CD4-positive, CD25-positive, alpha-beta regulatory T cell (primary cell): ENCODE data around the gene CD2BP2. TPM values are rescaled to one million over a fixed set of nuclear protein-coding genes. Genes with fewer than 3 reads are reported as not detected.
A peak's percentile ranks its signal among the peaks of the same experiment; 100 is the strongest.
"Not testable (repeated sequence)": the region's sequence is repeated elsewhere in the genome, so short reads cannot be mapped to it uniquely, and the experiment has no call there.

Experiments used
- ATAC-seq, 2 donors: fragments of 150-1000 bp; cut with Tn5 transposase; one replicate each; pipeline ENCODE4 v1.10.0; 2021; ENCODE audit warnings: low read depth in 2 of 2, moderate number of reproducible peaks in 2 of 2, moderate library complexity in 1 of 2
- DNase-seq, 3 donors: peaks; one replicate each; pipeline versions ENCODE4 v3.0.0 to v3.0.0-alpha.2; 2012 to 2022; ENCODE audit warnings: mixed read lengths in 1 of 3
- H3K27ac ChIP-seq: one replicate; pipeline ENCODE4 v1.7.0; 2013; ENCODE audit warnings: mild to moderate bottlenecking, low read length; ENCODE audit not compliant: insufficient read depth, poor library complexity, severe bottlenecking
- H3K27me3 ChIP-seq: one replicate; pipeline ENCODE4 v1.7.0; 2013; ENCODE audit warnings: low read length; ENCODE audit not compliant: control insufficient read depth, insufficient read depth
- H3K36me3 ChIP-seq: one replicate; pipeline ENCODE4 v1.7.0; 2013; ENCODE audit warnings: mild to moderate bottlenecking, low read length, moderate library complexity; ENCODE audit not compliant: control insufficient read depth, insufficient read depth
- H3K4me1 ChIP-seq: 2 replicates; pipeline ENCODE4 v1.7.0; 2013; ENCODE audit warnings: mild to moderate bottlenecking, low read length; ENCODE audit not compliant: insufficient read depth, control insufficient read depth, poor library complexity, severe bottlenecking
- H3K4me3 ChIP-seq: one replicate; pipeline ENCODE4 v1.7.0; 2013; ENCODE audit warnings: low read depth, mild to moderate bottlenecking, low read length, moderate library complexity
- H3K9me3 ChIP-seq, 2 experiments: 1 replicate in 1 of 2; 2 replicates in 1 of 2; pipeline ENCODE4 v1.7.0; 2013; ENCODE audit warnings: low read length in 2 of 2, mild to moderate bottlenecking in 1 of 2, moderate library complexity in 1 of 2; ENCODE audit not compliant: control insufficient read depth in 2 of 2
- H3K27ac Mint-ChIP-seq, 3 donors: one replicate each; pipeline ENCODE4 v1.8.0; 2020 to 2022; ENCODE audit warnings: mild to moderate bottlenecking in 3 of 3, mixed read lengths in 3 of 3, moderate library complexity in 2 of 3
- H3K27me3 Mint-ChIP-seq: one replicate; pipeline ENCODE4 v1.8.0; 2022; ENCODE audit warnings: mild to moderate bottlenecking, mixed read lengths
- H3K36me3 Mint-ChIP-seq: one replicate; pipeline ENCODE4 v1.8.0; 2020; ENCODE audit warnings: mixed read lengths
- H3K4me1 Mint-ChIP-seq, 4 donors: one replicate each; pipeline ENCODE4 v1.8.0; 2020 to 2022; ENCODE audit warnings: mixed read lengths in 4 of 4, mild to moderate bottlenecking in 1 of 4
- H3K4me3 Mint-ChIP-seq, 4 donors: one replicate each; pipeline ENCODE4 v1.8.0; 2020 to 2022; ENCODE audit warnings: mild to moderate bottlenecking in 4 of 4, mixed read lengths in 4 of 4, moderate library complexity in 3 of 4
- H3K9me3 Mint-ChIP-seq, 7 donors: one replicate each; pipeline ENCODE4 v1.8.0; 2020 to 2022; ENCODE audit warnings: mixed read lengths in 7 of 7, mild to moderate bottlenecking in 3 of 7, moderate library complexity in 2 of 7
- polyA plus RNA-seq, 4 donors: library from polyadenylated mRNA; unstranded; fragments of 300-500 nt; fragmentation: Illumina TruSeq; gene quantifications; one replicate each; pipeline ENCODE4 v1.2.3, GENCODE V29; 2021
- total RNA-seq: library from RNA; stranded (reverse); gene quantifications from one replicate; pipeline ENCODE4 v1.2.3, GENCODE V29; 2022

Gene CD2BP2
- total and polyA plus RNA-seq, 5 donors from 2014 or later: 33.5 to 46.7 (median 39.0) TPM

DNA sequence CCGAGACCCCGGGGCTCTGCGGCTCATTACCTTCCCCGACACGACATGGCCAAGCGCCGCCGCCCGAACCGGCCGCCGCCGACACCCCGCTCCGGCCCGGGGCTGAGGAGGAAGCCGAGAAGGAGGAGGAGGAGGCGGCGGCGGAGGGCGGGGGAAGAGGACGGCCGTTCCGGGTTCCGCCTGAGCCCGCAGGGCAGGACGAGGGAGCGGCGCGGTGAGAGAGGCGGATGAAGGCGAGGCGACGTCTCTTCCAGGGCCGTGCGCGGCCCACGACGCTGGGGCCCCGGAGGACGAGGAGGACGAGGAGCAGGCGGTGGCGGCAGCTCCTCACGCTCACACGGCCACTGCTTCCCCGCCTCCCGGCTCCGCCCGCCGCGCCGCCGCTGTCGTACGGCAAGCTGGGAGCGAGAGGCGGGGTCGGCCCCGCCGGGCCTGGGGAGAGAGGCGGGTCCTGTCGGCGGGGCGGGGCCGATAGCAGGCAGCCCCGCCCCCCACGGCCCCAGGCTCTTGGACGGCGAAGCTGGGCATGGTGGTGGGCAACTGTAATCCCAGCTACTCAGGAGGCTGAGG, 20.0 kb downstream of the CD2BP2 start:
- Histone ChIP-seq H3K4me3 (peak overlapping the region; percentile 76), H3K27ac (peak overlapping the region; percentile 84)
- not testable (repeated sequence) for H3K4me1 ChIP-seq, H3K9me3 Mint-ChIP-seq, H3K36me3 ChIP-seq, H3K9me3 ChIP-seq, H3K27me3 ChIP-seq, H3K36me3 Mint-ChIP-seq, H3K27me3 Mint-ChIP-seq
- Mint-ChIP-seq H3K4me1 (peaks cover 0 to 36% (median 6%) of the 10 kb centered on the region in 4 donors), H3K27ac (peak overlapping the region; percentile 76 to 90 (median 82)), H3K4me3 (peak overlapping the region; percentile 85 to 97 (median 93))
- peak; percentile 71 to 72 for ATAC-seq
- peak; percentile 77 to 88 (median 88) for DNase-seq

DNA sequence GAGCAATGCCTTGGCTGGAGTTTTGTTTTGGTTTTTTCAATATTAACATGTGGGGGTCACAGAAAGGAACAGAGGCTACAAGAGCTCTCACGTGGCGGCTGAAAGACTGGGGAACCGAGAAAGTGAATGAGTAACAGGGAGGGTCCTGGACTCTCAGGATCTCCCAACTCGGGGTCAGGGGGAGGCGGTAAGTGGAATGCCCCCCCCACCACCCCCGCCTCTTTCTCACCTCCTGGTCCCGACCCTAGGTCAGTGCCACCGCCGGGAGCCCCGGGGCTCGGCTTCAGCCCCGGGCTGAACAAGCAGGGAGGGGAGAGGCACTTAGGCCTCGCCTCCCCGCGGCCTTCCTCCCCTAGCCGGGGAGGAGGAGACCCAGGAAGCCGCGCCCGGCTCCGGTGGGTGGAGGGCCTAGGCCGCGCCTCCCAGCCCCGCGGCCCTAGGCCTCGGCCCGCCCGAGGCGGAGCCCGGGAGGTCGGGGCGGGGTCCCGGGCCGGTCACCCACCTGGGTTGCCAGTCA, 20.6 kb downstream of the CD2BP2 start:
- H3K9me3 Mint-ChIP-seq, H3K4me1 ChIP-seq, H3K36me3 ChIP-seq, H3K27me3 ChIP-seq, H3K27me3 Mint-ChIP-seq, H3K36me3 Mint-ChIP-seq, H3K9me3 ChIP-seq: not testable (repeated sequence)
- Mint-ChIP-seq H3K4me1 (peaks cover 0 to 36% (median 6%) of the 10 kb centered on the region in 4 donors), H3K27ac (peak overlapping the region; percentile 86 to 93 (median 90)), H3K4me3 (peak overlapping the region; percentile 93 to 97 (median 96))
- Histone ChIP-seq H3K27ac (peak overlapping the region; percentile 84), H3K4me3 (peak overlapping the region; percentile 69)
- ATAC-seq (peak; percentile 88 to 92), DNase-seq (peak; percentile 81 to 91 (median 87))

DNA sequence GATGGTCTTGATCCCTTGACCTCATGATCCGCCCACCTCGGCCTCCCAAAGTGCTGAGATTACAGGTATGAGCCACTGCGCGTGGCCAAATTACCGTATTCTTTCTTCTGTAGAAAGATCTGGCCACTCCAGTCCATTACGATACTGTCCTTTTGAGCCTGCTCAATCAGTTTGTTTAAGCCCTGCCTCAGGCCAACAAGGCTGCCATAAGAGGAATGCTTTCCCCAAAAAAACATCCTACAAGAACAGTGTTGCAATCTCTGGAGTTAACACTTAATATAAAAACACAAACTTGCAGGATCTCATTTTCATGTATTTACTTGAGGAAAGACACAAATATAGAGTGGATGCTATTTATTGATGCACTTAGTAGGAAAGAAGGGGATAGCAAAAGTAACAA, 30.9 kb downstream of the CD2BP2 start:
- DNase-seq, H3K4me3 ChIP-seq, H3K27me3 Mint-ChIP-seq, H3K27me3 ChIP-seq, ATAC-seq, H3K9me3 Mint-ChIP-seq, H3K36me3 Mint-ChIP-seq, H3K36me3 ChIP-seq, H3K9me3 ChIP-seq, H3K4me1 ChIP-seq, H3K27ac ChIP-seq: not testable (repeated sequence)
- Mint-ChIP-seq H3K4me1 (peaks cover 11 to 37% (median 19%) of the 10 kb centered on the region in 4 donors), H3K27ac (peak overlapping the region; percentile 14 to 74 (median 39)), H3K4me3 (peak overlapping the region in 3 of 4 donors; percentile 13 to 35 (median 15))

DNA sequence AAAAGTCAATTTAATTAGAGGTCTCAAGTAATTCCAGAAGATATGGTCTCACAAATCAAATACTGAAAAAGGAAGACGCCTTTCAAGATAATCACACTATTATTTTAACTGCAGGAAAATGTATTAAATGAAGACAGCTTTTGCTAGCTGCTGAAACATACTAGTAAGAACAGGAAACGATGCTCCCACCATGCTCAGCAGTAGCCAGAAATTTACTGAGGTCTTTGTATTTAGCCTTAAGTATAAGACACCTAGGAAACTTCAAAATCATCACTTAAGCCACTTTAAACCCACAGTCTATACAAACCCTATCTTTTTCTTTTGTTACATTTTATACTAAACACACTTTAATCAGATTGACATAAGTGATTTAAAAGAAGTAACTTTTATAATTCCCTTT, 36.5 kb downstream of the CD2BP2 start:
- peaks cover 5 to 34% (median 13%) of the 10 kb centered on the region in 4 donors for H3K4me1 Mint-ChIP-seq

DNA sequence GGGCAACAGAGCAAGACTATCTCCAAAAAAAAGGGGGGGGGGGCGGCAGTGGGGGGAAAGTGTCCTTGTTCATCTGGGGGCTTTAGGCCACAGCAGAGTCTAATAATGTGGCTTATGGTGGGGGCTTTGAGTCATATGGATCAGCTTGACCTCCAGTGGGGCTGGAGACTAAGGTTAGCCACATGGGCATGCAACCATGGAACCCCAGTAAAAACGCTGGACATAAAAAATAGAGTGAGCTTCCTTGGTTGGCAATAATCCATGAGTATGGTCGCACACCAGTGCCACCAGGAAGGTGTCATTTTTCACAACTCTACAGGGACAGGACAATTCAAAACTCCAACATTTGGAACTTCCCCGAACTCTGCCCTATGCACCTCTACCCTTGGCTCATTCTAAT, 44.2 kb downstream of the CD2BP2 start:
- not testable (repeated sequence) for H3K27ac ChIP-seq, H3K9me3 ChIP-seq, DNase-seq, H3K27ac Mint-ChIP-seq, H3K4me3 ChIP-seq, H3K27me3 ChIP-seq, H3K9me3 Mint-ChIP-seq, H3K36me3 Mint-ChIP-seq, H3K4me1 ChIP-seq, H3K27me3 Mint-ChIP-seq, H3K36me3 ChIP-seq, ATAC-seq, H3K4me3 Mint-ChIP-seq
- H3K4me1 Mint-ChIP-seq: peaks cover 5 to 37% (median 21%) of the 10 kb centered on the region in 4 donors

More for the DNA sequence above, 36.5 kb downstream of the CD2BP2 start:
- not testable (repeated sequence) for H3K9me3 Mint-ChIP-seq, H3K9me3 ChIP-seq, H3K36me3 Mint-ChIP-seq, H3K27me3 ChIP-seq, ATAC-seq, H3K4me3 ChIP-seq, DNase-seq, H3K27ac Mint-ChIP-seq, H3K4me1 ChIP-seq, H3K27ac ChIP-seq, H3K27me3 Mint-ChIP-seq, H3K4me3 Mint-ChIP-seq, H3K36me3 ChIP-seq

DNA sequence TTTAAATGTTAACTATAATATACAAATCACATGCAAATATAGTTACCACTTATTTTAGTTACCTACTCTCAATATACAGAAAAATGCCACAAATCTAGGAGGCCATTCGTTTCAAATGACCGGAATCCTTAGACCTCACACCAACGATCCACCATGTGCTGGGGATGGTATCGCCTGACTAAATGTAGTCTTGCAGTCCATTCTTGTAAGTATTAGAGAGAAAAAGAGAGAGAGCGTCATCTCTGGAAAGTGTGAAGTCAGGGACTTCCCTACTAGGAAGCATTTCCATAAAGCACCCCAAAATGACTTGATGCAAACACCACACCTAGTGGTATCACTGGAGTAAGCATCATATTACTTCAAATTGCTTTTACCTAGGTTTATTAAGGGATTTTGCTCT, 45.9 kb downstream of the CD2BP2 start:
- H3K4me1 ChIP-seq, H3K27me3 Mint-ChIP-seq, H3K36me3 Mint-ChIP-seq, H3K4me3 Mint-ChIP-seq, H3K36me3 ChIP-seq, H3K4me3 ChIP-seq, H3K9me3 Mint-ChIP-seq, DNase-seq, H3K27ac ChIP-seq, ATAC-seq, H3K9me3 ChIP-seq, H3K27me3 ChIP-seq: not testable (repeated sequence)
- Mint-ChIP-seq H3K27ac (peak overlapping the region in 2 of 3 donors; percentile 38 to 72), H3K4me1 (peaks cover 5 to 30% (median 17%) of the 10 kb centered on the region in 4 donors)

Other genes starting within 250 kb of the CD2BP2 start
- gene GDPD3, start 241.8 kb downstream of the CD2BP2 start, total RNA-seq: 26.7 TPM
- under 1 TPM in 2 of 4 donors, not detected in 2; 0.13 to 0.28 TPM for gene GDPD3, start 241.8 kb downstream of the CD2BP2 start, polyA plus RNA-seq
- gene MAPK3, start 232.1 kb downstream of the CD2BP2 start, total RNA-seq: 71.4 TPM
- gene MAPK3, start 232.1 kb downstream of the CD2BP2 start, polyA plus RNA-seq: 10 to 100 TPM in 1 of 4 donors, 1 to 10 TPM in 3; 7.3 to 12.6 (median 9.1) TPM
- gene CORO1A, start 171.7 kb downstream of the CD2BP2 start, total RNA-seq: 850 TPM
- 1,000 to 10,000 TPM; 1,269 to 1,770 (median 1,540) TPM for gene CORO1A, start 171.7 kb downstream of the CD2BP2 start, polyA plus RNA-seq
- 58.2 TPM for gene BOLA2B, start 161.6 kb downstream of the CD2BP2 start, total RNA-seq
- 100 to 1,000 TPM; 163 to 225 (median 191) TPM for gene BOLA2B, start 161.6 kb downstream of the CD2BP2 start, polyA plus RNA-seq
- 50.3 TPM for gene SLX1A, start 161.4 kb downstream of the CD2BP2 start, total RNA-seq
- 100 to 1,000 TPM in 3 of 4 donors, 10 to 100 TPM in 1; 56.8 to 136 (median 102) TPM for gene SLX1A, start 161.4 kb downstream of the CD2BP2 start, polyA plus RNA-seq
- gene SULT1A3, start 156.1 kb downstream of the CD2BP2 start, total RNA-seq: 19.3 TPM
- 1 to 10 TPM in 1 of 4 donors, under 1 TPM in 2, not detected in 1; 0.71 to 1.5 (median 0.91) TPM for gene SULT1A3, start 156.1 kb downstream of the CD2BP2 start, polyA plus RNA-seq
- gene NPIPB13, start 106.8 kb downstream of the CD2BP2 start, total RNA-seq: 30.5 TPM
- 1 to 10 TPM in 1 of 4 donors, under 1 TPM in 3; 0.68 to 1.0 (median 0.86) TPM for gene NPIPB13, start 106.8 kb downstream of the CD2BP2 start, polyA plus RNA-seq
- 32.2 TPM for gene TBC1D10B, start 15.2 kb upstream of the CD2BP2 start, total RNA-seq
- gene TBC1D10B, start 15.2 kb upstream of the CD2BP2 start, polyA plus RNA-seq: 10 to 100 TPM in 1 of 4 donors, 1 to 10 TPM in 3; 7.1 to 11.7 (median 8.2) TPM
- 4.1 TPM for gene MYL11, start 19.5 kb upstream of the CD2BP2 start, total RNA-seq
- gene MYL11, start 19.5 kb upstream of the CD2BP2 start, polyA plus RNA-seq: 1 to 10 TPM in 1 of 4 donors, not detected in 3; 1.7 TPM
- 198 TPM for gene SEPTIN1, start 27.3 kb upstream of the CD2BP2 start, total RNA-seq
- gene SEPTIN1, start 27.3 kb upstream of the CD2BP2 start, polyA plus RNA-seq: 100 to 1,000 TPM; 157 to 205 (median 170) TPM
- gene ZNF48, start 40.1 kb upstream of the CD2BP2 start, total RNA-seq: 6.0 TPM
- gene ZNF48, start 40.1 kb upstream of the CD2BP2 start, polyA plus RNA-seq: 1 to 10 TPM; 4.5 to 8.0 (median 6.7) TPM
- gene ZNF771, start 52.3 kb upstream of the CD2BP2 start, total RNA-seq: 2.3 TPM
- gene ZNF771, start 52.3 kb upstream of the CD2BP2 start, polyA plus RNA-seq: 1 to 10 TPM; 1.7 to 3.8 (median 3.3) TPM
- gene DCTPP1, start 74.7 kb upstream of the CD2BP2 start, total RNA-seq: 20.1 TPM
- gene DCTPP1, start 74.7 kb upstream of the CD2BP2 start, polyA plus RNA-seq: 100 to 1,000 TPM in 3 of 4 donors, 10 to 100 TPM in 1; 93.5 to 110 (median 103) TPM
- 26.0 TPM for gene SEPHS2, start 90.6 kb upstream of the CD2BP2 start, total RNA-seq
- 10 to 100 TPM; 76.4 to 89.8 (median 81.5) TPM for gene SEPHS2, start 90.6 kb upstream of the CD2BP2 start, polyA plus RNA-seq
- 393 TPM for gene ITGAL, start 117.4 kb upstream of the CD2BP2 start, total RNA-seq
- gene ITGAL, start 117.4 kb upstream of the CD2BP2 start, polyA plus RNA-seq: 100 to 1,000 TPM; 106 to 155 (median 116) TPM
- gene ZNF768, start 171.3 kb upstream of the CD2BP2 start, total RNA-seq: 4.0 TPM
- gene ZNF768, start 171.3 kb upstream of the CD2BP2 start, polyA plus RNA-seq: 1 to 10 TPM in 1 of 4 donors, under 1 TPM in 3; 0.40 to 1.2 (median 0.66) TPM
- gene ZNF747, start 179.6 kb upstream of the CD2BP2 start, total RNA-seq: 5.0 TPM
- gene ZNF747, start 179.6 kb upstream of the CD2BP2 start, polyA plus RNA-seq: 1 to 10 TPM; 6.4 to 9.4 (median 8.6) TPM
- gene ZNF764, start 203.1 kb upstream of the CD2BP2 start, total RNA-seq: 15.6 TPM
- 1 to 10 TPM; 4.8 to 6.5 (median 5.7) TPM for gene ZNF764, start 203.1 kb upstream of the CD2BP2 start, polyA plus RNA-seq
- gene ZNF688, start 216.4 kb upstream of the CD2BP2 start, total RNA-seq: 12.1 TPM
- 10 to 100 TPM; 34.5 to 59.1 (median 50.5) TPM for gene ZNF688, start 216.4 kb upstream of the CD2BP2 start, polyA plus RNA-seq
- 9.3 TPM for gene ZNF785, start 230.4 kb upstream of the CD2BP2 start, total RNA-seq
- gene ZNF785, start 230.4 kb upstream of the CD2BP2 start, polyA plus RNA-seq: 1 to 10 TPM; 1.4 to 3.5 (median 2.5) TPM